ENCODE results near the gene TPMT. TPM values are rescaled to one million over a fixed set of nuclear protein-coding genes. Genes with fewer than 3 reads are reported as not detected.
A peak's percentile ranks its signal among the peaks of the same experiment; 100 is the strongest.

Gene TPMT
- total and polyA plus RNA-seq, 11 donors, result 7.1 to 22.5 (median 13.7) TPM

DNA sequence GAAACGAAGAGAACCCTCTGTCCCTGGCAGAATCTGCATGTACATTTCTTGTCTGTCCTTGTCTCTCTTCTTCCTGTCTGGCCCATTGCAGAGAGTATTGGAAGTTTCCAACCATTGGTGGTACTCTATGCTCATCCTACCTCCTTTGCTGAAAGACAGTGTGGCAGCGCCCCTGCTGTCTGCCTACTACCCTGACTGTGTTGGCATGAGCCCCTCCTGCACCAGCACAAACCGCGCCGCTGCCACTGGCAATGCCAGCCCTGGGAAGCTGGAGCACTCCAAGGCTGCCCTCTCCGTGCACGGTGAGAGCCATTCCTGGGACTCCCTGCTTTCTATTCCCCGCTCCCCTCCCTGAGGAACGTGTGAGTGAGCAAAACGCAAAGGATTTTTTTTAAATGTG, 32.8 kb upstream of the TPMT start:
- ATAC-seq, result peak in 1 of 4 donors; percentile 29
- intact Hi-C loops (cut with DNase I), result no loop called here

DNA sequence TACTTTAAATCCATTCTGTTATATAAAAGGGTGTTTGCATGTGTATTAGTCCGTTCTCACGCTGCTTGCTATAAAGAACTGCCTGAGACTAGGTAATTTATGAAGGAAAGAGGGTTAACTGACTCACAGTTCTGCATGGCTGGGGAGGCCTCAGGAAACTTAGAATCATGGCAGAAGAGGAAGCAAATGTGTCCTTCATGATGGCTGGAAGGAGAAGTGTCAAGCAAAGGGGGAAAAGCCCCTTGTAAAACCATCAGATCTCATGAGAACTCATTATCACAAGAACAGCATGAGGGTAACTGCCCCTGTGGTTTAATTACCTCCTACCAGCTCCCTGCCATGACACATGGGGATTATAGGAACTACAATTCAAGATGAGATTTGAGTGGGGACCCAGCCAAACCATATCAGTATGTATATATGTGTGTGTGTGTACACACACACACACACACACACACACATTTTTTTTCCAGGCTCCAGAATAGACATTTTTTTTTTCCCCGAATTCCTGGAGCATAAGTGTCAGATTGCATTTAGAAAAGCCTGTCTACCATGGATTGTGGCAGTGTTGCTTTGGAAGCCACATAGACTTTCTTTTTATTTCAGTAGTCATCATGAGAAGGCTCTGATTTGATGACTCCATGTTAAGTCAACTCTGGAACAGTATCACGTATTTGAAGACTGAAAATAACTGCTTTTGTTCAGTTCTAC, 31.8 kb upstream of the TPMT start:
- no peaks in the 10 kb centered on the region for H3K9me3 ChIP-seq
- ATAC-seq (no peak), DNase-seq (no peak)
- peaks cover 0 to 39% (median 28%) of the 10 kb centered on the region in 9 donors for H3K36me3 ChIP-seq
- H3K27me3 ChIP-seq, result no peaks in the 10 kb centered on the region
- intact Hi-C loops (cut with DNase I), result no loop called here
- 90 to 97% (median 92%) methylated on average over 4 of the region's 4 CpGs for WGBS, 4 donors
- TF ChIP-seq POLR2A (IDR thresholded peaks at IDR 0.05), result no peak
- TF ChIP-seq, protein P1, sequence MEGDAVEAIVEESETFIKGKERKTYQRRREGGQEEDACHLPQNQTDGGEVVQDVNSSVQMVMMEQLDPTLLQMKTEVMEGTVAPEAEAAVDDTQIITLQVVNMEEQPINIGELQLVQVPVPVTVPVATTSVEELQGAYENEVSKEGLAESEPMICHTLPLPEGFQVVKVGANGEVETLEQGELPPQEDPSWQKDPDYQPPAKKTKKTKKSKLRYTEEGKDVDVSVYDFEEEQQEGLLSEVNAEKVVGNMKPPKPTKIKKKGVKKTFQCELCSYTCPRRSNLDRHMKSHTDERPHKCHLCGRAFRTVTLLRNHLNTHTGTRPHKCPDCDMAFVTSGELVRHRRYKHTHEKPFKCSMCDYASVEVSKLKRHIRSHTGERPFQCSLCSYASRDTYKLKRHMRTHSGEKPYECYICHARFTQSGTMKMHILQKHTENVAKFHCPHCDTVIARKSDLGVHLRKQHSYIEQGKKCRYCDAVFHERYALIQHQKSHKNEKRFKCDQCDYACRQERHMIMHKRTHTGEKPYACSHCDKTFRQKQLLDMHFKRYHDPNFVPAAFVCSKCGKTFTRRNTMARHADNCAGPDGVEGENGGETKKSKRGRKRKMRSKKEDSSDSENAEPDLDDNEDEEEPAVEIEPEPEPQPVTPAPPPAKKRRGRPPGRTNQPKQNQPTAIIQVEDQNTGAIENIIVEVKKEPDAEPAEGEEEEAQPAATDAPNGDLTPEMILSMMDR (IDR thresholded peaks at IDR 0.05), result no peak
- peaks cover 0 to 15% (median 3%) of the 10 kb centered on the region in 12 donors for H3K4me1 ChIP-seq
- peak overlapping the region in 2 of 12 donors; percentile 15 to 67 for H3K27ac ChIP-seq
- no peak overlapping the region for H3K4me3 ChIP-seq

More for the DNA sequence above, 32.8 kb upstream of the TPMT start:
- peaks cover 0 to 13% (median 3%) of the 10 kb centered on the region in 12 donors for H3K4me1 ChIP-seq
- H3K27me3 ChIP-seq, result no peaks in the 10 kb centered on the region
- H3K9me3 ChIP-seq, result no peaks in the 10 kb centered on the region
- no peak overlapping the region for H3K27ac ChIP-seq
- H3K36me3 ChIP-seq, result peaks cover 0 to 46% (median 37%) of the 10 kb centered on the region in 9 donors
- no peak for TF ChIP-seq POLR2A (IDR thresholded peaks at IDR 0.05)
- TF ChIP-seq, protein P1 (IDR thresholded peaks at IDR 0.05), result no peak
- 89 to 94% (median 91%) methylated on average over 10 of the region's 10 CpGs for WGBS, 4 donors
- H3K4me3 ChIP-seq, result no peak overlapping the region
- no peak for DNase-seq

DNA sequence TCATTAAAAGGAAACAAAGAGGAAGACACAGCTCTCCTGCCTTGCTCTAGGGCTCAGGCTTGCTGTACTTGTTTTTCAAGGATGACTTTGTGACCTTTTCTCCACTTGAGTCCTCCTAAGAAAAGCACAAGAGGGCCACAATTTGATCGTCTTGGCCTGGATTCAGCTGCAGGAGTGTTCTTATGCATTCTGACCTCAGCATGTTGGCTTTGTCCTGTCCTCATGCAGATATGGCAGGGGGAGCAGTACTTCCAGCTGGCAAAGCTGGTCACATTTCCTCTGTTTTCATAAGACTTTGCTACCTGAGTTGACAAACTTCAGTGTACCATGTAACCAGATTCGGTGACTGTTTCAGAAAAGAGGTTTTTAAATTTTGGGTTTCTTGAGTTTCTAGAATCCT, 31.2 kb upstream of the TPMT start:
- no peak for TF ChIP-seq POLR2A (IDR thresholded peaks at IDR 0.05)
- TF ChIP-seq, protein P1 (IDR thresholded peaks at IDR 0.05), result no peak
- no peak overlapping the region for H3K4me3 ChIP-seq
- peaks cover 0 to 21% (median 3%) of the 10 kb centered on the region in 12 donors for H3K4me1 ChIP-seq
- no peaks in the 10 kb centered on the region for H3K27me3 ChIP-seq
- 52 to 63% (median 58%) methylated on average over 2 of the region's 2 CpGs for WGBS, 4 donors
- DNase-seq (no peak), ATAC-seq (peak in 3 of 4 donors; percentile 42 to 75 (median 74))
- intact Hi-C loops (cut with DNase I), result no loop called here
- H3K27ac ChIP-seq, result peak overlapping the region in 2 of 12 donors; percentile 15 to 67
- peaks cover 0 to 33% (median 22%) of the 10 kb centered on the region in 9 donors for H3K36me3 ChIP-seq
- no peaks in the 10 kb centered on the region for H3K9me3 ChIP-seq

GRCh38 chr6:18185624-18186023, 30.7 kb upstream of the TPMT start:
- 64 to 83% (median 72%) methylated on average over 1 of the region's 1 CpG for WGBS, 4 donors
- no peaks in the 10 kb centered on the region for H3K9me3 ChIP-seq
- ATAC-seq (no peak), DNase-seq (no peak)
- H3K36me3 ChIP-seq, result peaks cover 0 to 32% (median 20%) of the 10 kb centered on the region in 9 donors
- no peak overlapping the region for H3K4me3 ChIP-seq
- TF ChIP-seq, protein P1 (IDR thresholded peaks at IDR 0.05), result no peak
- TF ChIP-seq POLR2A (IDR thresholded peaks at IDR 0.05), result no peak
- no peaks in the 10 kb centered on the region for H3K27me3 ChIP-seq
- intact Hi-C loops (cut with DNase I), result no loop called here
- H3K27ac ChIP-seq, result peak overlapping the region in 2 of 12 donors; percentile 15 to 67
- H3K4me1 ChIP-seq, result peaks cover 0 to 23% (median 3%) of the 10 kb centered on the region in 12 donors
